DND-41 (cell line): ENCODE data around the gene SERPINB11.
"Not testable (repeated sequence)": the region's sequence is repeated elsewhere in the genome, so short reads cannot be mapped to it uniquely, and the experiment has no call there.

ENCODE experiments used
- ATAC-seq: fragments of 200-7000 bp; cut with Tn5 transposase; 3 replicates; pipeline ENCODE4 v1.9.1; 2021; ENCODE audit warnings: low read depth; ENCODE audit not compliant: insufficient read depth
- DNase-seq: peaks from one replicate; pipeline ENCODE4 v3.0.0-alpha.2; 2020
- H2AFZ ChIP-seq: 2 replicates; pipeline ENCODE4 v1.6.0; 2012; ENCODE audit warnings: low read depth, low read length
- H3K27ac ChIP-seq: 2 replicates; pipeline ENCODE4 v1.5.1; 2012; ENCODE audit warnings: low read length, inconsistent platforms
- H3K27me3 ChIP-seq: fragments of 200-600 bp; sonication (generic); 2 replicates; pipeline ENCODE4 v1.6.0; 2012; ENCODE audit warnings: low read length, mild to moderate bottlenecking, inconsistent platforms; ENCODE audit not compliant: insufficient read depth, poor library complexity
- H3K36me3 ChIP-seq: 2 replicates; pipeline ENCODE4 v1.5.1; 2012; ENCODE audit warnings: low read length, inconsistent platforms; ENCODE audit not compliant: insufficient read depth
- H3K4me1 ChIP-seq: 2 replicates; pipeline ENCODE4 v1.5.1; 2012; ENCODE audit warnings: mild to moderate bottlenecking, low read length; ENCODE audit not compliant: insufficient read depth
- H3K4me2 ChIP-seq: 2 replicates; pipeline ENCODE4 v1.6.0; 2012; ENCODE audit warnings: mild to moderate bottlenecking, moderate library complexity, low read length, inconsistent platforms; ENCODE audit not compliant: insufficient read depth
- H3K4me3 ChIP-seq, 2 experiments: fragments of 200-600 bp in 1 of 2; shearing (Covaris generic) in 1 of 2; 2 replicates each; pipeline ENCODE4 v1.5.1; 2012 to 2016; ENCODE audit warnings: inconsistent platforms in 2 of 2, low read length in 2 of 2, mild to moderate bottlenecking in 2 of 2, low read depth in 1 of 2, moderate library complexity in 1 of 2
- H3K79me2 ChIP-seq: 2 replicates; pipeline ENCODE4 v1.6.0; 2012; ENCODE audit warnings: low read length, inconsistent platforms; ENCODE audit not compliant: insufficient read depth
- H3K9ac ChIP-seq: 2 replicates; pipeline ENCODE4 v1.6.0; 2012; ENCODE audit warnings: low read depth, mild to moderate bottlenecking, inconsistent platforms, low read length, moderate library complexity
- H3K9me3 ChIP-seq: 2 replicates; pipeline ENCODE4 v1.5.1; 2012; ENCODE audit warnings: low read length, moderate library complexity, mild to moderate bottlenecking, inconsistent platforms; ENCODE audit not compliant: insufficient read depth, severe bottlenecking
- H4K20me1 ChIP-seq: 2 replicates; pipeline ENCODE4 v1.6.0; 2012; ENCODE audit warnings: low read length; ENCODE audit not compliant: insufficient read depth
- CTCF ChIP-seq: IDR thresholded peaks from 2 replicates; pipeline ENCODE4 v1.5.1; 2012; ENCODE audit warnings: borderline replicate concordance, low read length, moderate library complexity, mild to moderate bottlenecking; ENCODE audit not compliant: poor library complexity, severe bottlenecking; ENCODE audit errors: extremely low read depth
- EZH2 ChIP-seq: IDR thresholded peaks from 3 replicates; pipeline ENCODE4 v1.6.1; 2012; ENCODE audit warnings: borderline replicate concordance, low read depth, mild to moderate bottlenecking, moderate library complexity, low read length, inconsistent platforms; ENCODE audit not compliant: severe bottlenecking

The SERPINB11 gene

GRCh38 chr18:63758615-63759240 is 56.0 kb downstream of the SERPINB11 start:
- H3K79me2 ChIP-seq, result no peaks in the 10 kb centered on the region
- no peak overlapping the region for H3K4me2 ChIP-seq
- H3K4me3 ChIP-seq, result no peak overlapping the region
- no peak overlapping the region for H3K9ac ChIP-seq
- H3K27me3 ChIP-seq, result no peaks in the 10 kb centered on the region
- no peak overlapping the region for H3K27ac ChIP-seq
- H2AFZ ChIP-seq, result no peak overlapping the region
- TF ChIP-seq EZH2 (no peak), CTCF (no peak)
- ATAC-seq (no peak), DNase-seq (no peak)
- H3K4me1 ChIP-seq, result no peaks in the 10 kb centered on the region
- peaks cover 4% of the 10 kb centered on the region for H3K9me3 ChIP-seq
- H4K20me1 ChIP-seq, result no peaks in the 10 kb centered on the region
- no peaks in the 10 kb centered on the region for H3K36me3 ChIP-seq

GRCh38 chr18:63759786-63760185 is 57.0 kb downstream of the SERPINB11 start:
- H4K20me1 ChIP-seq, H3K4me2 ChIP-seq, ATAC-seq, DNase-seq, H3K9ac ChIP-seq, H3K4me1 ChIP-seq, H3K79me2 ChIP-seq, H3K9me3 ChIP-seq, H3K36me3 ChIP-seq, H3K27ac ChIP-seq, H2AFZ ChIP-seq, H3K4me3 ChIP-seq, H3K27me3 ChIP-seq: not testable (repeated sequence)

GRCh38 chr18:63762518-63762917 is 59.8 kb downstream of the SERPINB11 start:
- H3K79me2 ChIP-seq, result no peaks in the 10 kb centered on the region
- H3K4me3 ChIP-seq, result no peak overlapping the region
- no peak for ATAC-seq
- H3K4me1 ChIP-seq, result no peaks in the 10 kb centered on the region
- H3K27ac ChIP-seq, result no peak overlapping the region
- H2AFZ ChIP-seq, result no peak overlapping the region
- no peak for DNase-seq
- no peaks in the 10 kb centered on the region for H3K36me3 ChIP-seq
- no peaks in the 10 kb centered on the region for H3K27me3 ChIP-seq
- no peak overlapping the region for H3K9ac ChIP-seq
- peaks cover 4% of the 10 kb centered on the region for H3K9me3 ChIP-seq
- H3K4me2 ChIP-seq, result no peak overlapping the region
- TF ChIP-seq CTCF (no peak), EZH2 (no peak)
- no peaks in the 10 kb centered on the region for H4K20me1 ChIP-seq

GRCh38 chr18:63763831-63764600 is 61.3 kb downstream of the SERPINB11 start:
- no peak overlapping the region for H2AFZ ChIP-seq
- H3K36me3 ChIP-seq, result no peaks in the 10 kb centered on the region
- ATAC-seq, result no peak
- no peaks in the 10 kb centered on the region for H3K27me3 ChIP-seq
- no peak overlapping the region for H3K9ac ChIP-seq
- H3K79me2 ChIP-seq, result no peaks in the 10 kb centered on the region
- H4K20me1 ChIP-seq, result no peaks in the 10 kb centered on the region
- no peak overlapping the region for H3K4me3 ChIP-seq
- no peak overlapping the region for H3K4me2 ChIP-seq
- no peak for DNase-seq
- no peak overlapping the region for H3K27ac ChIP-seq
- H3K4me1 ChIP-seq, result no peaks in the 10 kb centered on the region
- TF ChIP-seq EZH2 (no peak), CTCF (no peak)
- peaks cover 4% of the 10 kb centered on the region for H3K9me3 ChIP-seq
